Sigmoid colon (tissue), 7 donors: ENCODE results near the gene UCMA. TPM values are rescaled to one million over a fixed set of nuclear protein-coding genes. Genes with fewer than 3 reads are reported as not detected.

Experiments used
- DNase-seq: peaks from one replicate; pipeline ENCODE4 v3.0.0-alpha.2; 2019
- H3K27ac ChIP-seq, 4 donors: fragments of 200-600 bp; sonication (generic); one replicate each; pipeline ENCODE4 v1.5.1; 2016 to 2019; ENCODE audit warnings: mild to moderate bottlenecking in 1 of 4
- H3K27me3 ChIP-seq, 3 donors: fragments of 200-600 bp; sonication (generic); one replicate each; pipeline ENCODE4 v1.5.1; 2019; ENCODE audit warnings: mild to moderate bottlenecking in 1 of 3
- H3K36me3 ChIP-seq, 4 donors: fragments of 200-600 bp; sonication (generic); one replicate each; pipeline ENCODE4 v1.5.1; 2016 to 2019
- H3K4me1 ChIP-seq, 4 donors: fragments of 200-600 bp; sonication (generic); one replicate each; pipeline ENCODE4 v1.5.1; 2017 to 2019
- H3K4me3 ChIP-seq, 4 donors: fragments of 200-600 bp; sonication (generic); one replicate each; pipeline ENCODE4 v1.5.1; 2017 to 2019; ENCODE audit warnings: mild to moderate bottlenecking in 2 of 4, moderate library complexity in 1 of 4
- H3K9me3 ChIP-seq, 4 donors: fragments of 200-600 bp in 3 of 4; sonication (generic) in 3 of 4; one replicate each; pipeline versions ENCODE4 v1.5.1 to v1.6.1; 2013 to 2019
- CTCF ChIP-seq, 4 experiments: fragments of 450-650 bp in 3 of 4; fragments of 200-600 bp in 1 of 4; IDR thresholded peaks; one replicate each; pipeline ENCODE4 v1.5.1; 2016 to 2019; ENCODE audit warnings: antibody characterized with exemption in 4 of 4, mild to moderate bottlenecking in 3 of 4, moderate library complexity in 2 of 4
- EP300 ChIP-seq, 4 donors: sonication (generic); formaldehyde crosslinking; IDR thresholded peaks; one replicate each; pipeline ENCODE4 v1.6.1; 2017; ENCODE audit warnings: antibody characterized with exemption in 4 of 4
- POLR2A ChIP-seq, 2 donors: fragments of 450-650 bp; IDR thresholded peaks; one replicate each; pipeline ENCODE4 v1.6.1; 2016; ENCODE audit warnings: antibody characterized with exemption in 2 of 2, mild to moderate bottlenecking in 2 of 2, moderate library complexity in 2 of 2
- POLR2AphosphoS5 ChIP-seq, 4 donors: sonication (generic); formaldehyde crosslinking; IDR thresholded peaks; one replicate each; pipeline ENCODE4 v1.6.1; 2017; ENCODE audit warnings: antibody characterized with exemption in 4 of 4
- WGBS, 2 donors: extraction: QIAGEN DNeasy Blood & Tissue Kit; methylation state at CpG; one replicate each; pipeline ENCODE4 v1.1.7; 2013; 5-methylcytosine and 5-hydroxymethylcytosine counted together
- intact Hi-C: fragments of 100-400 bp; cut with DNase I; formaldehyde crosslinking; loops from one replicate; pipeline ENCODE4 v1.15.1; 2023
- polyA plus RNA-seq, 3 donors: library from polyadenylated mRNA; stranded (reverse); fragments of 200-250 nt; gene quantifications; one replicate each; pipeline ENCODE4 v1.2.3, GENCODE V29; 2013
- total RNA-seq, 4 donors: library from RNA; depleted of rRNA; stranded (reverse); fragments of >200 nt; gene quantifications; one replicate each; pipeline ENCODE4 v1.1.0, GENCODE V29; 2016
- donor health status: healthy with polysubstance abuse.
- donor health status: Bipolar disorder and iron deficiency.
- donor health status: healthy.

The UCMA gene
- total and polyA plus RNA-seq, 7 donors = not detected

DNA sequence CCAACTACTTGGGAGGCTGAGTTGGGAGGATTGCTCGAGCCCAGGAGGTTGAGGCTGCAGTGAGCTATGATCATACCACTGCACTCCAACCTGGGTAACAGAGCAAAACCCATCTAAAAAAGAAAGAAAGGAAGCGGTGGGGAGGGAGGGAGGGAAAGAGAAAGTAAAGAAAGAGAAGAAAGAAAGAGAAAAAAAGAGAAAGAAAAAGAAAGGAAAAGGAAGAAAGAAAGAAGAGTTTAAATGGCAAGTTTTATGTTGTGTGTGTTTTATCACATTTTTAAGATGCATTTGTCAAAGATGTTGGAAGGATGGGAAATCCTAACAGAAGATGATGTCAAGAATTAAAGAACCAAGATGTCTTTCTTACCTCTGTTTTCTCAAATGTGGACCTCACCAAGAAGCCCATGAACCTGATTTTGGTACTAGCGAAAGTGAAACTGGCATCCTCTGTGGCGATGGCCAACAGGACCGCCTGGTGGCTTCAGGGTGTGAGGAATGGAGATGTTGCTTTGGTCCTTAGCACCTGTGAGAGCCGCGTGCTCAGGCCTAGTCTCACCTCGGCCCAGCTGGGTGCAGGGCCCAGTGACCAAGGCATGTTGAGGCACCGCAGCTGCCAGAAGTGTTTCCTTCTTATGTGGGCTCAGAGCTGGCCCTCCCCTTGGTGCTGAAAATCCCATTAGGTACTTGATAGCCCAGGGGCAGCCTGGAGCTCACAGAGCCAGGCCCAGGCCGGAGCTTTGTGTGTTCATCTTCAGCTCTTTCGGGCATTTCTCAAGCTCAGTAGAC, 9.8 kb downstream of the UCMA start:
- Histone ChIP-seq H3K9me3 (no peaks in the 10 kb centered on the region), H3K27me3 (no peaks in the 10 kb centered on the region), H3K4me3 (no peak overlapping the region), H3K36me3 (no peaks in the 10 kb centered on the region), H3K27ac (no peak overlapping the region), H3K4me1 (no peaks in the 10 kb centered on the region)
- WGBS, 2 donors = 85 to 90% methylated on average over 11 of the region's 11 CpGs
- DNase-seq = peak; percentile 26
- intact Hi-C loops = no loop called here
- TF ChIP-seq POLR2A (IDR thresholded peaks at IDR 0.05) (no peak), CTCF (IDR thresholded peaks at IDR 0.05) (no peak), EP300 (IDR thresholded peaks at IDR 0.05) (no peak), POLR2AphosphoS5 (IDR thresholded peaks at IDR 0.05) (no peak)

- intact Hi-C loops = no loop called here
- 91 to 92% methylated on average over 9 of the region's 9 CpGs for WGBS, 2 donors
Observed at GRCh38 chr10:13223241-13223640, 10.9 kb downstream of the UCMA start.

GRCh38 chr10:13222566-13222965, 11.6 kb downstream of the UCMA start:
- TF ChIP-seq POLR2A (IDR thresholded peaks at IDR 0.05) (no peak), CTCF (IDR thresholded peaks at IDR 0.05) (no peak), POLR2AphosphoS5 (IDR thresholded peaks at IDR 0.05) (no peak), EP300 (IDR thresholded peaks at IDR 0.05) (no peak)
- 95% methylated on average over 7 of the region's 7 CpGs for WGBS, 2 donors
- Histone ChIP-seq H3K4me3 (no peak overlapping the region), H3K36me3 (no peaks in the 10 kb centered on the region), H3K4me1 (no peaks in the 10 kb centered on the region), H3K9me3 (no peaks in the 10 kb centered on the region), H3K27ac (no peak overlapping the region), H3K27me3 (no peaks in the 10 kb centered on the region)
- intact Hi-C loops = no loop called here
- peak; percentile 33 for DNase-seq

More at GRCh38 chr10:13223241-13223640, 10.9 kb downstream of the UCMA start:
- no peak for DNase-seq
- Histone ChIP-seq H3K4me1 (no peaks in the 10 kb centered on the region), H3K9me3 (no peaks in the 10 kb centered on the region), H3K4me3 (no peak overlapping the region), H3K27ac (no peak overlapping the region), H3K27me3 (no peaks in the 10 kb centered on the region), H3K36me3 (no peaks in the 10 kb centered on the region)
- TF ChIP-seq EP300 (IDR thresholded peaks at IDR 0.05) (no peak), POLR2AphosphoS5 (IDR thresholded peaks at IDR 0.05) (no peak), CTCF (IDR thresholded peaks at IDR 0.05) (no peak), POLR2A (IDR thresholded peaks at IDR 0.05) (no peak)

DNA sequence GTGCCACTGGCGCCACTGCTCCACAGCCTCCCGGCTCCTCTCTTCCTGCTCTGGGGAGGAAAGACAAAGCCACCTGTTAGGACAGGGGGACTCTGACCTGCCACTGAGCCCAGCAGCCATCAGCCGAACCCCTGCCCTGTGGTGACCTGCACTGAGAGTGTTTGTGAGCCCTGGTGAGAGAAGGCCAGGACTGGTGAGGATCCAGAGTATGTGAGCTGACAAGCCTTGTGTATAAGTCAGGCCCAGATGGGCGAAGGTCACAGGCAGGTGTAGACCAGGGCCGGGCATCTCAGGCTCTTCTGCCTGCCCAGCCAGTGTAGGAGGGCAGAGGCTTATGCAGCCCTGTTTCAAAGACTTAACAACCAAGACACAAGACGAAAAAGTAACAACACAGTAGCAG, 12.0 kb downstream of the UCMA start:
- H3K27ac ChIP-seq = no peak overlapping the region
- no peaks in the 10 kb centered on the region for H3K9me3 ChIP-seq
- H3K4me1 ChIP-seq = no peaks in the 10 kb centered on the region
- TF ChIP-seq CTCF (IDR thresholded peaks at IDR 0.05) (no peak), POLR2AphosphoS5 (IDR thresholded peaks at IDR 0.05) (no peak), POLR2A (IDR thresholded peaks at IDR 0.05) (no peak), EP300 (IDR thresholded peaks at IDR 0.05) (no peak)
- no peak overlapping the region for H3K4me3 ChIP-seq
- H3K36me3 ChIP-seq = no peaks in the 10 kb centered on the region
- WGBS, 2 donors = 86% methylated on average over 6 of the region's 6 CpGs
- intact Hi-C loops = no loop called here
- H3K27me3 ChIP-seq = no peaks in the 10 kb centered on the region
- peak; percentile 54 for DNase-seq

GRCh38 chr10:13221572-13221971, 12.6 kb downstream of the UCMA start:
- TF ChIP-seq POLR2AphosphoS5 (IDR thresholded peaks at IDR 0.05) (no peak), EP300 (IDR thresholded peaks at IDR 0.05) (no peak), CTCF (IDR thresholded peaks at IDR 0.05) (no peak), POLR2A (IDR thresholded peaks at IDR 0.05) (no peak)
- WGBS, 2 donors = 91 to 92% methylated on average over 8 of the region's 8 CpGs
- intact Hi-C loops = no loop called here

More at GRCh38 chr10:13221572-13221971, 12.6 kb downstream of the UCMA start:
- Histone ChIP-seq H3K9me3 (no peaks in the 10 kb centered on the region), H3K4me1 (no peaks in the 10 kb centered on the region), H3K27ac (no peak overlapping the region), H3K27me3 (no peaks in the 10 kb centered on the region), H3K36me3 (no peaks in the 10 kb centered on the region), H3K4me3 (no peak overlapping the region)
- DNase-seq = no peak
